Gastroesophageal sphincter (tissue), 4 donors: Measurements from ENCODE around the gene BIVM. TPM values are rescaled to one million over a fixed set of nuclear protein-coding genes. Genes with fewer than 3 reads are reported as not detected.
"Not testable (repeated sequence)": the region's sequence is repeated elsewhere in the genome, so short reads cannot be mapped to it uniquely, and the experiment has no call there.

Experiments used
- ATAC-seq: fragments of 150-250 bp; one replicate; pipeline ENCODE4 v1.9.1; 2016; ENCODE audit warnings: mild to moderate bottlenecking, moderate library complexity
- H3K27ac ChIP-seq, 4 donors: fragments of 200-600 bp; sonication (generic) in 3 of 4; 1 replicate in 3 of 4; 2 replicates in 1 of 4; pipeline ENCODE4 v1.5.1; 2016 to 2019
- H3K27me3 ChIP-seq: fragments of 200-600 bp; sonication (generic); one replicate; pipeline ENCODE4 v1.5.1; 2019
- H3K36me3 ChIP-seq, 2 donors: fragments of 200-600 bp; sonication (generic); one replicate each; pipeline ENCODE4 v1.5.1; 2019; ENCODE audit warnings: control low read depth in 1 of 2
- H3K4me1 ChIP-seq, 3 donors: fragments of 200-600 bp; sonication (generic); 1 replicate in 2 of 3; 2 replicates in 1 of 3; pipeline ENCODE4 v1.5.1; 2016 to 2019; ENCODE audit warnings: control low read depth in 2 of 3
- H3K4me3 ChIP-seq, 2 donors: fragments of 200-600 bp; sonication (generic); one replicate each; pipeline ENCODE4 v1.5.1; 2019; ENCODE audit warnings: mild to moderate bottlenecking in 1 of 2, moderate library complexity in 1 of 2
- H3K9me3 ChIP-seq, 3 donors: fragments of 200-600 bp; sonication (generic); one replicate each; pipeline ENCODE4 v1.5.1; 2017 to 2019; ENCODE audit warnings: control low read depth in 2 of 3
- EP300 ChIP-seq: sonication (generic); formaldehyde crosslinking; IDR thresholded peaks from one replicate; pipeline ENCODE4 v1.6.1; 2017; ENCODE audit warnings: antibody characterized with exemption, mild to moderate bottlenecking
- POLR2A ChIP-seq, 2 donors: fragments of 450-650 bp; IDR thresholded peaks; one replicate each; pipeline ENCODE4 v1.6.1; 2017; ENCODE audit warnings: antibody characterized with exemption in 2 of 2, mild to moderate bottlenecking in 2 of 2, moderate library complexity in 1 of 2
- POLR2AphosphoS5 ChIP-seq: sonication (generic); formaldehyde crosslinking; IDR thresholded peaks from one replicate; pipeline ENCODE4 v1.6.1; 2017; ENCODE audit warnings: antibody characterized with exemption
- WGBS, 2 donors: methylation state at CpG; one replicate each; pipeline ENCODE4 v1.1.5; 2018; ENCODE audit warnings: low coverage in 1 of 2; 5-methylcytosine and 5-hydroxymethylcytosine counted together
- total RNA-seq, 4 donors: library from RNA; depleted of rRNA; stranded (reverse); fragments of >200 nt; gene quantifications; one replicate each; pipeline ENCODE4 v1.1.0, GENCODE V29; 2016
- TF ChIP-seq, protein P1 (sequence below), 4 experiments: fragments of 200-600 bp in 2 of 4; fragments of 450-650 bp in 2 of 4; sonication (generic) in 1 of 4; IDR thresholded peaks; one replicate each; pipeline ENCODE4 v1.5.1; 2017 to 2019; ENCODE audit warnings: antibody characterized with exemption in 4 of 4, mild to moderate bottlenecking in 2 of 4, moderate library complexity in 2 of 4

BIVM gene
- total RNA-seq, 4 donors from 2014 or later = 8.7 to 19.6 (median 15.8) TPM

GRCh38 chr13:102777736-102778135, 21.2 kb upstream of the BIVM start:
- no peak for TF ChIP-seq POLR2AphosphoS5
- TF ChIP-seq, protein P1, sequence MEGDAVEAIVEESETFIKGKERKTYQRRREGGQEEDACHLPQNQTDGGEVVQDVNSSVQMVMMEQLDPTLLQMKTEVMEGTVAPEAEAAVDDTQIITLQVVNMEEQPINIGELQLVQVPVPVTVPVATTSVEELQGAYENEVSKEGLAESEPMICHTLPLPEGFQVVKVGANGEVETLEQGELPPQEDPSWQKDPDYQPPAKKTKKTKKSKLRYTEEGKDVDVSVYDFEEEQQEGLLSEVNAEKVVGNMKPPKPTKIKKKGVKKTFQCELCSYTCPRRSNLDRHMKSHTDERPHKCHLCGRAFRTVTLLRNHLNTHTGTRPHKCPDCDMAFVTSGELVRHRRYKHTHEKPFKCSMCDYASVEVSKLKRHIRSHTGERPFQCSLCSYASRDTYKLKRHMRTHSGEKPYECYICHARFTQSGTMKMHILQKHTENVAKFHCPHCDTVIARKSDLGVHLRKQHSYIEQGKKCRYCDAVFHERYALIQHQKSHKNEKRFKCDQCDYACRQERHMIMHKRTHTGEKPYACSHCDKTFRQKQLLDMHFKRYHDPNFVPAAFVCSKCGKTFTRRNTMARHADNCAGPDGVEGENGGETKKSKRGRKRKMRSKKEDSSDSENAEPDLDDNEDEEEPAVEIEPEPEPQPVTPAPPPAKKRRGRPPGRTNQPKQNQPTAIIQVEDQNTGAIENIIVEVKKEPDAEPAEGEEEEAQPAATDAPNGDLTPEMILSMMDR (IDR thresholded peaks at IDR 0.05) = no peak
- no peak for TF ChIP-seq POLR2A (IDR thresholded peaks at IDR 0.05)
- no peak for TF ChIP-seq EP300
- peaks cover 0 to 12% of the 10 kb centered on the region in 2 donors for H3K36me3 ChIP-seq
- no peak overlapping the region for H3K27ac ChIP-seq
- H3K9me3 ChIP-seq = no peaks in the 10 kb centered on the region
- WGBS, 2 donors = 85 to 88% methylated on average over 3 of the region's 3 CpGs
- ATAC-seq = no peak
- H3K4me1 ChIP-seq = peaks cover 0 to 10% (median 3%) of the 10 kb centered on the region in 3 donors
- no peaks in the 10 kb centered on the region for H3K27me3 ChIP-seq
- no peak overlapping the region for H3K4me3 ChIP-seq

DNA sequence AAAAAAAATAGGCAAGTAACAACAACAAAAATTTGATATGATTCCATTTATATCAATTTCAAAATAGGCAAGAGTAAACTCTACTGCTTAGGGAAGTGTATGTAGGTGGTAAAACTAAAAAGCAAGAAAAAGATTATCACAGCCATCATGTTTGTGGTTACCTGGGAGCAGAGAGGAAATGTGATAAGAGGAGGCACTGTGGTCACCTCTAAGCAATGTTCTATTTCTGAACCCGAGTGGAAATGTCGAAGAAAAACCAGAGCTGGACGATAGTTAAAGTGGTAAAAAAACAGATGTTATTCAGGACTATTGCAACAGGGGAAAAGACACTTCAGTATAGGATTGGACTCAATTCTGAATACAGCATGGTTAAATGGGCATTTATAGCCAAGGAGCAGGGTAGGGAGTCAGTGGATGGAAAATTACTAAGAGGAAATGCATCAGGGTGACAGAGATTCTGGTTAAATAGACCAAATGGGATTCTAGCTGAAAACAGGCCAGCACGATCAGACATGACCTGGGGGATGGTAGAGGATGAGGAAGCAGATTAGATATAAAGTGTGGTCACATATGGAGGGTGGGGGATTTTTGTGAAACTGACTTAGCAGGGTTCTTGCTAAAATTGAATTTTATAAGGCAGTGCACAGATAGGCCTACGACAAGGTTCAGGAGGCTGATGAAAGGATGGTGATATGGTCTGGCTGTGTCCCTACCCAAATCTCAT, 19.3 kb upstream of the BIVM start:
- Histone ChIP-seq H3K27me3 (no peaks in the 10 kb centered on the region), H3K4me1 (no peaks in the 10 kb centered on the region), H3K4me3 (no peak overlapping the region), H3K9me3 (no peaks in the 10 kb centered on the region), H3K27ac (no peak overlapping the region), H3K36me3 (peaks cover 0 to 28% of the 10 kb centered on the region in 2 donors)
- ATAC-seq = no peak
- 73 to 79% methylated on average over 5 of the region's 5 CpGs for WGBS, 2 donors
- no peak for TF ChIP-seq POLR2A (IDR thresholded peaks at IDR 0.05)
- TF ChIP-seq, protein P1 (IDR thresholded peaks at IDR 0.05) = no peak
- no peak for TF ChIP-seq EP300
- no peak for TF ChIP-seq POLR2AphosphoS5

- H3K27me3 ChIP-seq, H3K9me3 ChIP-seq, ATAC-seq, H3K27ac ChIP-seq, H3K4me3 ChIP-seq, H3K4me1 ChIP-seq: not testable (repeated sequence)
- peaks cover 0 to 38% of the 10 kb centered on the region in 2 donors for H3K36me3 ChIP-seq
- 89 to 100% methylated on average over 1 to 2 of the region's 4 CpGs for WGBS, 2 donors
Observed at GRCh38 chr13:102780656-102781055, 18.3 kb upstream of the BIVM start.

DNA sequence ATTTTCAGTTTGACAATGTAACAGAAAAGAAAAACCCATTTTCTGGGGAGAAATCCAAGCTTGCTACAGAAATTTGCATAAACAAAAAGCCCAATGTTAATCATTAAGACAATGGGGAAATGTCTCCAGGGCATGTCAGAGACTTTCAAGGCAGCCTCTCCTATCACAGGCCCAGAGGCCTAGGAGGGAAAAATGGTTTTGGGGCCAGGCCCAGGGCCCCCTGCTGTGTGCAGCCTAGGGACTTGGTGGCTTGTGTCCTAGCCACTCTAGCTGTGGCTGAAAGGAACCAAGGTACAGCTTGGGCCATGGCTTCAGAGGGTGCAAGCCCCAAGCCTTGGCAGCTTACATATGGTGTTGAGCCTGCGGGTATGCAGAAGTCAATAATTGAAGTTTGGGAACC, 17.3 kb upstream of the BIVM start:
- no peaks in the 10 kb centered on the region for H3K9me3 ChIP-seq
- no peak for ATAC-seq
- no peaks in the 10 kb centered on the region for H3K27me3 ChIP-seq
- H3K27ac ChIP-seq = no peak overlapping the region
- no peaks in the 10 kb centered on the region for H3K4me1 ChIP-seq
- TF ChIP-seq POLR2AphosphoS5 (no peak), POLR2A (IDR thresholded peaks at IDR 0.05) (no peak), EP300 (no peak)
- TF ChIP-seq, protein P1 (IDR thresholded peaks at IDR 0.05) = no peak
- peaks cover 0 to 48% of the 10 kb centered on the region in 2 donors for H3K36me3 ChIP-seq
- H3K4me3 ChIP-seq = no peak overlapping the region
- whole genome bisulfite sequencing, 2 donors = no CpG with 5 or more reads among the region's 1 CpG

GRCh38 chr13:102784483-102784882, 14.4 kb upstream of the BIVM start:
- Histone ChIP-seq H3K27ac (no peak overlapping the region), H3K9me3 (no peaks in the 10 kb centered on the region), H3K27me3 (no peaks in the 10 kb centered on the region), H3K36me3 (peaks cover 0 to 76% of the 10 kb centered on the region in 2 donors), H3K4me1 (no peaks in the 10 kb centered on the region), H3K4me3 (no peak overlapping the region)
- no peak for ATAC-seq
- TF ChIP-seq EP300 (no peak), POLR2A (IDR thresholded peaks at IDR 0.05) (no peak), POLR2AphosphoS5 (no peak)
- TF ChIP-seq, protein P1 (IDR thresholded peaks at IDR 0.05) = no peak
- WGBS, 2 donors = 85% methylated on average over 3 of the region's 3 CpGs; no CpG with 5 or more reads in 1 of the 2 donors
